ENCODE data around the gene OPALIN.

The OPALIN gene

GRCh38 chr10:96371356-96371755 is 12.6 kb upstream of the OPALIN start:
- no peak for DNase-seq

- peak; percentile 54 for DNase-seq
Measured at GRCh38 chr10:96370584-96371157, 11.9 kb upstream of the OPALIN start.

- DNase-seq = no peak
Measured at GRCh38 chr10:96369890-96370583, 11.2 kb upstream of the OPALIN start.

GRCh38 chr10:96368971-96369370 is 10.2 kb upstream of the OPALIN start:
- DNase-seq = no peak

- DNase-seq = no peak
Measured at GRCh38 chr10:96367470-96367869, 8.7 kb upstream of the OPALIN start.

- DNase-seq = no peak
Measured at GRCh38 chr10:96366508-96366907, 7.7 kb upstream of the OPALIN start.

- no peak for DNase-seq
Measured at GRCh38 chr10:96365571-96365970, 6.8 kb upstream of the OPALIN start.

GRCh38 chr10:96360766-96361165 is 2.0 kb upstream of the OPALIN start:
- DNase-seq = peak; percentile 79

- no peak for DNase-seq
Measured at GRCh38 chr10:96360331-96360730, 1.5 kb upstream of the OPALIN start.

- DNase-seq = no peak
Measured at GRCh38 chr10:96359616-96360015, 814 bp upstream of the OPALIN start.

- DNase-seq = no peak
Measured at GRCh38 chr10:96357038-96357620, 1.7 kb downstream of the OPALIN start.

- DNase-seq = no peak
Measured at GRCh38 chr10:96352582-96352981, 6.2 kb downstream of the OPALIN start.

GRCh38 chr10:96352027-96352426 is 6.8 kb downstream of the OPALIN start:
- DNase-seq = no peak

- DNase-seq = no peak
Measured at GRCh38 chr10:96346295-96346694, 12.5 kb downstream of the OPALIN start.

GRCh38 chr10:96345222-96345621 is 13.6 kb downstream of the OPALIN start:
- no peak for DNase-seq

GRCh38 chr10:96344178-96344577 is 14.6 kb downstream of the OPALIN start:
- no peak for DNase-seq

GRCh38 chr10:96342402-96342801 is 16.4 kb downstream of the OPALIN start:
- no peak for DNase-seq

GRCh38 chr10:96341219-96342182 is 17.3 kb downstream of the OPALIN start:
- no peak for DNase-seq

- DNase-seq = peak; percentile 74
Measured at GRCh38 chr10:96339956-96340904, 18.6 kb downstream of the OPALIN start.

- no peak for DNase-seq
Measured at GRCh38 chr10:96339383-96339782, 19.4 kb downstream of the OPALIN start.

- peak; percentile 20 for DNase-seq
Measured at GRCh38 chr10:96338279-96338925, 20.4 kb downstream of the OPALIN start.

GRCh38 chr10:96337106-96337505 is 21.7 kb downstream of the OPALIN start:
- no peak for DNase-seq
